Pancreas (tissue), 10 donors: ENCODE measurements around the gene NPTX2. TPM values are rescaled to one million over a fixed set of nuclear protein-coding genes. Genes with fewer than 3 reads are reported as not detected.

Source experiments
- ATAC-seq, 4 donors: fragments of 200-7000 bp; cut with Tn5 transposase; one replicate each; pipeline versions ENCODE4 v1.8.0 to v1.9.1; 2020; ENCODE audit warnings: mild to moderate bottlenecking in 4 of 4, moderate library complexity in 4 of 4
- DNase-seq, 6 donors: peaks; one replicate each; pipeline ENCODE4 v3.0.0-alpha.2; 2020
- FAIRE-seq: peaks from 2 replicates; lab custom pipeline; 2012; peaks lifted over from hg19 to GRCh38; lab: Jason Lieb, UNC
- H3K27ac ChIP-seq, 4 donors: fragments of 200-600 bp; sonication (generic); 1 replicate in 3 of 4; 2 replicates in 1 of 4; pipeline versions ENCODE4 v1.5.0 to v1.8.0; 2020
- H3K27me3 ChIP-seq, 4 donors: fragments of 200-600 bp; one replicate each; pipeline ENCODE4 v1.8.0; 2021
- H3K36me3 ChIP-seq, 3 donors: fragments of 200-600 bp; sonication (generic) in 1 of 3; one replicate each; pipeline versions ENCODE4 v1.5.0 to v1.8.0; 2020 to 2021
- H3K4me1 ChIP-seq, 3 donors: fragments of 200-600 bp; one replicate each; pipeline ENCODE4 v1.8.0; 2021
- H3K4me3 ChIP-seq, 4 donors: fragments of 200-600 bp; sonication (generic) in 2 of 4; one replicate each; pipeline versions ENCODE4 v1.5.0 to v1.8.0; 2020 to 2021
- H3K9me3 ChIP-seq, 4 donors: fragments of 200-600 bp; one replicate each; pipeline ENCODE4 v1.8.0; 2021
- CTCF ChIP-seq, 4 donors: fragments of 200-600 bp; sonication (generic) in 3 of 4; IDR thresholded peaks; one replicate each; pipeline versions ENCODE4 v1.5.0 to v1.8.0; 2021; ENCODE audit warnings: antibody characterized with exemption in 4 of 4
- WGBS, 2 donors: extraction: QIAGEN DNeasy Blood & Tissue Kit; methylation state at CpG; one replicate each; pipeline ENCODE4 v1.1.7; 2013; 5-methylcytosine and 5-hydroxymethylcytosine counted together
- intact Hi-C, 3 donors: fragments of 100-400 bp; cut with DNase I; formaldehyde crosslinking; loops; one replicate each; pipeline versions ENCODE4 v1.11.1 to v1.14.2; 2022
- polyA plus RNA-seq, 2 donors: library from polyadenylated mRNA; stranded (reverse); fragments of 200-250 nt; gene quantifications; one replicate each; pipeline ENCODE4 v1.2.3, GENCODE V29; 2013
- total RNA-seq, 6 donors: library from RNA; stranded (reverse); fragmentation: NEBNext Ultra II Directional in 4 of 6; extraction: Animal tissue kit (Norgen Biotek cat#: 25700) in 4 of 6; gene quantifications; one replicate each; pipeline versions ENCODE4 v1.2.1 to v1.2.4, GENCODE V29; 2021 to 2023
- donor health status: healthy with polysubstance abuse.
- donor health status: DM: no; HTN: no; CAD: no; lungs with moderate emphysema.
- donor health status: DM: no; HTN: no; CAD: no.
- donor health status: control.
- donor health status: control.
- donor health status: Bipolar disorder and iron deficiency.
- donor health status: DM: yes; HTN: yes; CAD: no.
- donor health status: DM: no; HTN: no; CAD: no.
- donor health status: DM: no; HTN: no; CAD: no.
- donor health status: DM: yes; HTN: yes; CAD: no.

The NPTX2 gene
- total and polyA plus RNA-seq, 8 donors, result 6.5 to 47.7 (median 17.2) TPM

- Histone ChIP-seq H3K27ac (no peak overlapping the region), H3K9me3 (no peaks in the 10 kb centered on the region), H3K4me3 (no peak overlapping the region), H3K4me1 (no peaks in the 10 kb centered on the region), H3K36me3 (no peaks in the 10 kb centered on the region), H3K27me3 (no peaks in the 10 kb centered on the region)
- WGBS, 2 donors, result 77 to 79% methylated on average over 5 of the region's 5 CpGs
- no peak for TF ChIP-seq CTCF (IDR thresholded peaks at IDR 0.05)
- FAIRE-seq (no peak), ATAC-seq (no peak), DNase-seq (peak in 1 of 6 donors; percentile 18)
- intact Hi-C loops, result no loop called here
Observed at GRCh38 chr7:98655611-98656010, 38.5 kb downstream of the NPTX2 start.

- ATAC-seq (no peak), FAIRE-seq (no peak), DNase-seq (no peak)
- H3K4me1 ChIP-seq, result no peaks in the 10 kb centered on the region
- no peaks in the 10 kb centered on the region for H3K27me3 ChIP-seq
- no peak for TF ChIP-seq CTCF (IDR thresholded peaks at IDR 0.05)
- WGBS, 2 donors, result 62 to 78% methylated on average over 7 of the region's 7 CpGs
- H3K36me3 ChIP-seq, result no peaks in the 10 kb centered on the region
- no peaks in the 10 kb centered on the region for H3K9me3 ChIP-seq
- H3K27ac ChIP-seq, result no peak overlapping the region
- H3K4me3 ChIP-seq, result no peak overlapping the region
- intact Hi-C loops, result no loop called here
Observed at GRCh38 chr7:98656899-98657298, 39.8 kb downstream of the NPTX2 start.

- no peaks in the 10 kb centered on the region for H3K36me3 ChIP-seq
- H3K27me3 ChIP-seq, result no peaks in the 10 kb centered on the region
- no peak for TF ChIP-seq CTCF (IDR thresholded peaks at IDR 0.05)
- FAIRE-seq (no peak), DNase-seq (no peak), ATAC-seq (no peak)
- H3K27ac ChIP-seq, result no peak overlapping the region
- no peaks in the 10 kb centered on the region for H3K9me3 ChIP-seq
- intact Hi-C loops, result no loop called here
- 73 to 74% methylated on average over 17 of the region's 17 CpGs for WGBS, 2 donors
- H3K4me3 ChIP-seq, result no peak overlapping the region
- no peaks in the 10 kb centered on the region for H3K4me1 ChIP-seq
Observed at GRCh38 chr7:98657736-98658135, 40.7 kb downstream of the NPTX2 start.

GRCh38 chr7:98659756-98660155 lies 42.7 kb downstream of the NPTX2 start:
- Histone ChIP-seq H3K4me3 (no peak overlapping the region), H3K9me3 (no peaks in the 10 kb centered on the region), H3K36me3 (no peaks in the 10 kb centered on the region), H3K27me3 (no peaks in the 10 kb centered on the region), H3K27ac (no peak overlapping the region), H3K4me1 (no peaks in the 10 kb centered on the region)
- intact Hi-C loops, result no loop called here
- WGBS, 2 donors, result 67 to 78% methylated on average over 3 of the region's 3 CpGs
- no peak for TF ChIP-seq CTCF (IDR thresholded peaks at IDR 0.05)
- DNase-seq, result no peak
- no peak for ATAC-seq
- no peak for FAIRE-seq

GRCh38 chr7:98661607-98662006 lies 44.5 kb downstream of the NPTX2 start:
- intact Hi-C loops, result no loop called here
- Histone ChIP-seq H3K36me3 (no peaks in the 10 kb centered on the region), H3K27me3 (no peaks in the 10 kb centered on the region), H3K4me1 (no peaks in the 10 kb centered on the region), H3K4me3 (no peak overlapping the region), H3K9me3 (no peaks in the 10 kb centered on the region), H3K27ac (no peak overlapping the region)
- no peak for TF ChIP-seq CTCF (IDR thresholded peaks at IDR 0.05)
- WGBS, 2 donors, result 75 to 94% methylated on average over 3 of the region's 3 CpGs
- FAIRE-seq, result no peak
- DNase-seq, result peak in 1 of 6 donors; percentile 4
- ATAC-seq, result no peak
